Neuronal stem cell (in vitro differentiated cells): ENCODE data around the gene MED1.
"Not testable (repeated sequence)": the region's sequence is repeated elsewhere in the genome, so short reads cannot be mapped to it uniquely, and the experiment has no call there.

Experiments
- DNase-seq: peaks from one replicate; pipeline ENCODE4 v3.0.0-alpha.2; 2013; ENCODE audit warnings: low spot score
- H2AFZ ChIP-seq: one replicate; pipeline ENCODE4 v1.6.1; 2013; ENCODE audit warnings: mild to moderate bottlenecking, low read length, inconsistent platforms
- H2AK5ac ChIP-seq: 2 replicates; pipeline ENCODE4 v1.6.1; 2013; ENCODE audit warnings: low read depth, mild to moderate bottlenecking, inconsistent platforms, low read length, moderate library complexity, mixed read lengths
- H2BK120ac ChIP-seq: 2 replicates; pipeline ENCODE4 v1.6.1; 2013; ENCODE audit warnings: low read depth, mild to moderate bottlenecking, inconsistent platforms, low read length, moderate library complexity, mixed read lengths
- H2BK12ac ChIP-seq: one replicate; pipeline ENCODE4 v1.6.1; 2013; ENCODE audit warnings: low read length, inconsistent platforms
- H2BK15ac ChIP-seq: 2 replicates; pipeline ENCODE4 v1.6.1; 2013; ENCODE audit warnings: mild to moderate bottlenecking, low read length, inconsistent platforms, mixed read lengths
- H2BK5ac ChIP-seq: one replicate; pipeline ENCODE4 v1.6.1; 2013; ENCODE audit warnings: inconsistent platforms, mild to moderate bottlenecking, low read length, moderate library complexity
- H3K14ac ChIP-seq: one replicate; pipeline ENCODE4 v1.6.1; 2013; ENCODE audit warnings: low read length, inconsistent platforms
- H3K18ac ChIP-seq: 2 replicates; pipeline ENCODE4 v1.6.1; 2013; ENCODE audit warnings: low read length, inconsistent platforms
- H3K23ac ChIP-seq: 2 replicates; pipeline ENCODE4 v1.6.1; 2013; ENCODE audit warnings: low read depth, mild to moderate bottlenecking, mixed read lengths, low read length, inconsistent platforms; ENCODE audit not compliant: poor library complexity
- H3K27ac ChIP-seq: replicated peaks from 3 replicates; pipeline ENCODE4 v1.5.1; 2013; ENCODE audit warnings: low read length, inconsistent platforms
- H3K27me3 ChIP-seq, 3 experiments: 2 replicates each; pipeline ENCODE4 v1.6.1; 2013; ENCODE audit warnings: low read length in 3 of 3, mild to moderate bottlenecking in 2 of 3, inconsistent platforms in 1 of 3, low read depth in 1 of 3, mixed read lengths in 1 of 3, moderate library complexity in 1 of 3; ENCODE audit not compliant: control insufficient read depth in 3 of 3, insufficient read depth in 3 of 3
- H3K36me3 ChIP-seq, 2 donors: replicated peaks in 1 of 2; 2 replicates each; pipeline ENCODE4 v1.6.1; 2013; ENCODE audit warnings: low read length in 2 of 2; ENCODE audit not compliant: control insufficient read depth in 2 of 2, insufficient read depth in 2 of 2
- H3K4ac ChIP-seq: 2 replicates; pipeline ENCODE4 v1.6.1; 2013; ENCODE audit warnings: inconsistent platforms, mild to moderate bottlenecking, low read length, moderate library complexity
- H3K4me1 ChIP-seq, 2 donors: 1 replicate in 1 of 2; 2 replicates in 1 of 2; pipeline ENCODE4 v1.6.1; 2013; ENCODE audit warnings: low read length in 2 of 2, low read depth in 1 of 2; ENCODE audit not compliant: control insufficient read depth in 2 of 2, insufficient read depth in 1 of 2
- H3K4me2 ChIP-seq: one replicate; pipeline ENCODE4 v1.6.1; 2013; ENCODE audit warnings: mild to moderate bottlenecking, low read length, inconsistent platforms; ENCODE audit not compliant: insufficient read depth, poor library complexity, severe bottlenecking
- H3K4me3 ChIP-seq, 2 donors: 2 replicates each; pipeline ENCODE4 v1.5.1; 2013; ENCODE audit warnings: low read length in 2 of 2, mild to moderate bottlenecking in 2 of 2, inconsistent platforms in 1 of 2, moderate library complexity in 1 of 2
- H3K79me1 ChIP-seq: one replicate; pipeline ENCODE4 v1.6.1; 2013; ENCODE audit warnings: low read depth, mild to moderate bottlenecking, inconsistent platforms, low read length, moderate library complexity
- H3K9ac ChIP-seq: one replicate; pipeline ENCODE4 v1.6.1; 2013; ENCODE audit warnings: mild to moderate bottlenecking, low read depth, low read length, inconsistent platforms; ENCODE audit not compliant: poor library complexity
- H3K9me3 ChIP-seq, 2 donors: replicated peaks in 1 of 2; 2 replicates each; pipeline versions ENCODE3 to v1.6.1; 2013; ENCODE audit warnings: low read length in 2 of 2, mild to moderate bottlenecking in 2 of 2, inconsistent platforms in 1 of 2, low read depth in 1 of 2, mixed read lengths in 1 of 2, moderate library complexity in 1 of 2; ENCODE audit not compliant: control insufficient read depth in 2 of 2, insufficient read depth in 1 of 2
- H4K8ac ChIP-seq: one replicate; pipeline ENCODE4 v1.6.1; 2013; ENCODE audit warnings: low read depth, mild to moderate bottlenecking, inconsistent platforms, low read length, moderate library complexity
- H4K91ac ChIP-seq: one replicate; pipeline ENCODE4 v1.6.1; 2013; ENCODE audit warnings: low read length, low read depth, mild to moderate bottlenecking, inconsistent platforms; ENCODE audit not compliant: poor library complexity
- WGBS, 2 donors: extraction: QIAGEN DNeasy Blood & Tissue Kit; methylation state at CpG; one replicate each; pipeline ENCODE4 v1.1.7; 2013; ENCODE audit warnings: missing lambda C conversion rate in 2 of 2, mixed read lengths in 1 of 2; ENCODE audit not compliant: insufficient read length in 2 of 2, insufficient replicate concordance in 1 of 2; ENCODE audit errors: extremely low coverage in 2 of 2; 5-methylcytosine and 5-hydroxymethylcytosine counted together

Gene MED1

GRCh38 chr17:39385040-39385439 is 66.0 kb downstream of the MED1 start:
- Histone ChIP-seq H2BK5ac (no peak overlapping the region), H3K4me1 (no peaks in the 10 kb centered on the region), H3K14ac (no peak overlapping the region), H2AFZ (no peak overlapping the region), H4K91ac (no peak overlapping the region), H3K79me1 (no peaks in the 10 kb centered on the region), H2BK15ac (no peak overlapping the region), H3K23ac (no peak overlapping the region), H3K4ac (no peak overlapping the region), H3K4me2 (no peak overlapping the region), H3K9me3 (no peaks in the 10 kb centered on the region), H2AK5ac (no peak overlapping the region), H3K27ac (no peak overlapping the region), H3K18ac (no peak overlapping the region), H3K9ac (no peak overlapping the region), H3K27me3 (no peaks in the 10 kb centered on the region), H3K4me3 (no peak overlapping the region), H2BK120ac (no peak overlapping the region), H3K36me3 (peaks cover 0 to 10% of the 10 kb centered on the region in 2 donors), H2BK12ac (no peak overlapping the region), H4K8ac (no peak overlapping the region)
- WGBS, 2 donors, result no CpG with 5 or more reads among the region's 6 CpGs
- no peak for DNase-seq

DNA sequence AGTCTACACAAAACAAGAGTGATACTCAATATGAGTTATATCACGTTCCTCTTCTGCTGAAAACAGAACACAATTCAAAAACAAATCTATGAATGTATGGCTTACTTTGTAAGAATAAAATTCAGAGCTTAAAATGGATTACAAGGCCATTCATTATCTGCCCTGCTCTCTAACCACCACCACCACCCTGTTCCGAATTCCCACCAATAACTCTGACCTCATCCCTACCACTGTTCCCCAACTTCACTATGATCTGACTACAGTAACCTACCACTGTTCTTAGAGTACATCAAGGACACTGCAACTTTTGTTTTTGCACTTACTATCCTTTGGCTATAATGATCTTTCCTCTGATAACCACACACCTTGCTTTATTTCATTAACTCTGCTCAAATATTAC is 70.9 kb downstream of the MED1 start:
- H3K27ac ChIP-seq, result no peak overlapping the region
- H3K4ac ChIP-seq, result no peak overlapping the region
- peaks cover 0 to 2% of the 10 kb centered on the region in 2 donors for H3K4me1 ChIP-seq
- no peak overlapping the region for H3K9ac ChIP-seq
- no peak overlapping the region for H2BK12ac ChIP-seq
- H3K23ac ChIP-seq, result no peak overlapping the region
- no peak overlapping the region for H2BK5ac ChIP-seq
- H3K79me1 ChIP-seq, result peaks cover 2% of the 10 kb centered on the region
- H2BK15ac ChIP-seq, result no peak overlapping the region
- H2AFZ ChIP-seq, result no peak overlapping the region
- no peak overlapping the region for H3K18ac ChIP-seq
- no peak overlapping the region for H2BK120ac ChIP-seq
- no peak overlapping the region for H4K91ac ChIP-seq
- H4K8ac ChIP-seq, result no peak overlapping the region
- H3K4me3 ChIP-seq, result no peak overlapping the region
- peaks cover 0 to 5% of the 10 kb centered on the region in 2 donors for H3K36me3 ChIP-seq
- H3K9me3 ChIP-seq, result no peaks in the 10 kb centered on the region
- WGBS, 2 donors, result no CpG with 5 or more reads among the region's 2 CpGs
- no peak overlapping the region for H2AK5ac ChIP-seq
- no peak overlapping the region for H3K14ac ChIP-seq
- H3K4me2 ChIP-seq, result no peak overlapping the region
- no peak for DNase-seq
- no peaks in the 10 kb centered on the region for H3K27me3 ChIP-seq

- H3K27ac ChIP-seq, result no peak overlapping the region
- no peak overlapping the region for H2BK120ac ChIP-seq
- no peaks in the 10 kb centered on the region for H3K36me3 ChIP-seq
- no peak overlapping the region for H3K4me3 ChIP-seq
- H3K23ac ChIP-seq, result no peak overlapping the region
- no CpG with 5 or more reads among the region's 2 CpGs for WGBS, 2 donors
- no peak overlapping the region for H3K9ac ChIP-seq
- H2AFZ ChIP-seq, result no peak overlapping the region
- peaks cover 2% of the 10 kb centered on the region for H3K79me1 ChIP-seq
- H3K4me2 ChIP-seq, result no peak overlapping the region
- H2BK5ac ChIP-seq, result no peak overlapping the region
- H4K91ac ChIP-seq, result no peak overlapping the region
- H3K4ac ChIP-seq, result no peak overlapping the region
- DNase-seq, result no peak
- no peak overlapping the region for H2AK5ac ChIP-seq
- no peak overlapping the region for H2BK15ac ChIP-seq
- no peaks in the 10 kb centered on the region for H3K9me3 ChIP-seq
- H2BK12ac ChIP-seq, result no peak overlapping the region
- peaks cover 0 to 2% of the 10 kb centered on the region in 2 donors for H3K4me1 ChIP-seq
- no peak overlapping the region for H4K8ac ChIP-seq
- H3K27me3 ChIP-seq, result no peaks in the 10 kb centered on the region
- no peak overlapping the region for H3K14ac ChIP-seq
- no peak overlapping the region for H3K18ac ChIP-seq
Observed at GRCh38 chr17:39376434-39376833, 74.6 kb downstream of the MED1 start.

DNA sequence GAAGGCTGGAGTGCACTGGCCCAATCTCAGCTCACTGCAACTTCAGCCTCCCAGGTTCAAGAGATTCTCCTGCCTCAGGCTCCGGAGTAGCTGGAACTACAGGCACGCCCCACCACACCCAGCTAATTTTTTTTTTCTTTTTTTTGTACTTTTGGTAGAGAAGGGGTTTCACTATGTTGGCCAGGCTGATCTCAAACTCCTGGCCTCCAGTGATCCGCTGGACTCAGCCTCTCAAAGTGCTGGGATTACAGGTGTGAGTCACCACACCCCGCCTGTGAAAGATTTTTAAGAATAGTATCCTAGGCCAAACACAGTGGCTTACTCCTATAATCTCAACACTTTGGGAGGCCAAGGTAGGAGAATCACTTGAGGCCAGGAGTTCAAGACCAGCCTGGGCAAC is 83.3 kb downstream of the MED1 start:
- not testable (repeated sequence) for H3K36me3 ChIP-seq, H3K14ac ChIP-seq, H3K23ac ChIP-seq, H4K91ac ChIP-seq, H2BK12ac ChIP-seq, DNase-seq, H3K4me1 ChIP-seq, H3K4ac ChIP-seq, H3K4me2 ChIP-seq, H2BK5ac ChIP-seq, H3K4me3 ChIP-seq, H4K8ac ChIP-seq, H2AFZ ChIP-seq, H3K27ac ChIP-seq, H2BK15ac ChIP-seq, H3K9ac ChIP-seq, H2AK5ac ChIP-seq, H3K27me3 ChIP-seq, H3K9me3 ChIP-seq, H2BK120ac ChIP-seq, H3K18ac ChIP-seq, H3K79me1 ChIP-seq
- no CpG with 5 or more reads among the region's 4 CpGs for WGBS, 2 donors
